ENCODE data around the gene ADM5.

DNA sequence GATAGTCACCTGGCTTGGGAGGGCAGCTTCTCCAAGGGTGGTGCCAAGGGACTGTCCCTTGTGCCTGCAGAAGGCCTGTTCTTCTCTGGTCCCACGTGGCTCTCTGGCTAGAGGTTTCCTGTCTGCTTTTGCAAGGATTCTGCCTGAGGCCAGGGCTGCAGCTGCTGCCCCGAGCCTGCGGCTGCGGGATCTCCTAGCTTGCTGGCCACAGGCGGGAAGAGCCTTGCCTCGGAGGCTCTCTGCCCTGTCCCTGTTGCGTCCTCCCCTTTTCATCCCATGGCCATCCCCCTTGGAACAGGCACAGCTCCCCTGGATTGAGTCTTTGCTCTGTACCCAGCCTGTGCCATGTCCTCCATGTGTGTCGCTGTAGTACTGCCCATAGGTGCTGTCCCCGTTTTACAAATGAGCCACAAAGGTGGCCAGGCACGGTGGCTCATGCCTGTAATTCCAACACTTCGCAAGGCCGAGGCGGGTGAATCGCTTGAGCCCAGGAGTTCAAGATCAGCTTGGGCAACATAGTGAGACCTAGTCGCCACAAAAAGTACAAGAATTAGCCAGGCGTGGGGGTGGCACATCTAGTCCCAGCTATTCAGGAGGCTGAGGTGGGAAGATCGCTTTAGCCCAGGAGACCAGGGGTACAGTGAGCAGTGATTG lies 32.8 kb upstream of the ADM5 start:
- no peak for TF ChIP-seq POLR2A (IDR thresholded peaks at IDR 0.05)
- TF ChIP-seq, protein P1, sequence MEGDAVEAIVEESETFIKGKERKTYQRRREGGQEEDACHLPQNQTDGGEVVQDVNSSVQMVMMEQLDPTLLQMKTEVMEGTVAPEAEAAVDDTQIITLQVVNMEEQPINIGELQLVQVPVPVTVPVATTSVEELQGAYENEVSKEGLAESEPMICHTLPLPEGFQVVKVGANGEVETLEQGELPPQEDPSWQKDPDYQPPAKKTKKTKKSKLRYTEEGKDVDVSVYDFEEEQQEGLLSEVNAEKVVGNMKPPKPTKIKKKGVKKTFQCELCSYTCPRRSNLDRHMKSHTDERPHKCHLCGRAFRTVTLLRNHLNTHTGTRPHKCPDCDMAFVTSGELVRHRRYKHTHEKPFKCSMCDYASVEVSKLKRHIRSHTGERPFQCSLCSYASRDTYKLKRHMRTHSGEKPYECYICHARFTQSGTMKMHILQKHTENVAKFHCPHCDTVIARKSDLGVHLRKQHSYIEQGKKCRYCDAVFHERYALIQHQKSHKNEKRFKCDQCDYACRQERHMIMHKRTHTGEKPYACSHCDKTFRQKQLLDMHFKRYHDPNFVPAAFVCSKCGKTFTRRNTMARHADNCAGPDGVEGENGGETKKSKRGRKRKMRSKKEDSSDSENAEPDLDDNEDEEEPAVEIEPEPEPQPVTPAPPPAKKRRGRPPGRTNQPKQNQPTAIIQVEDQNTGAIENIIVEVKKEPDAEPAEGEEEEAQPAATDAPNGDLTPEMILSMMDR (IDR thresholded peaks at IDR 0.05) = no peak

Data from thyroid gland (tissue), 4 donors.